Smooth muscle cell (in vitro differentiated cells): ENCODE results near the gene ZNF79. TPM values are rescaled to one million over a fixed set of nuclear protein-coding genes. Genes with fewer than 3 reads are reported as not detected.

Source experiments
- DNase-seq: peaks from one replicate; lab custom pipeline; 2025; ENCODE audit not compliant: unreplicated experiment; lab: John Stamatoyannopoulos, UW
- H2AFZ ChIP-seq: fragments of 200-600 bp; sonication (generic); 2 replicates; pipeline ENCODE4 v1.6.0; 2016; ENCODE audit warnings: antibody characterized with exemption, low read depth, mild to moderate bottlenecking
- H3F3A ChIP-seq: fragments of 200-600 bp; sonication (generic); 2 replicates; pipeline ENCODE4 v1.6.0; 2017; ENCODE audit warnings: antibody characterized with exemption, low read depth
- H3K27ac ChIP-seq: fragments of 200-600 bp; sonication (generic); 2 replicates; pipeline ENCODE4 v1.5.1; 2016; ENCODE audit warnings: low read depth, mild to moderate bottlenecking
- H3K27me3 ChIP-seq: fragments of 200-600 bp; sonication (generic); 2 replicates; pipeline ENCODE4 v1.6.1; 2016; ENCODE audit warnings: low read depth, mild to moderate bottlenecking
- H3K36me3 ChIP-seq: fragments of 200-600 bp; sonication (generic); 2 replicates; pipeline ENCODE4 v1.5.1; 2016; ENCODE audit warnings: low read depth
- H3K4me1 ChIP-seq: fragments of 200-600 bp; sonication (generic); 2 replicates; pipeline ENCODE4 v1.5.1; 2016; ENCODE audit warnings: low read depth
- H3K4me2 ChIP-seq: fragments of 200-600 bp; sonication (generic); 2 replicates; pipeline ENCODE4 v1.6.0; 2016; ENCODE audit warnings: mild to moderate bottlenecking
- H3K4me3 ChIP-seq: fragments of 200-600 bp; sonication (generic); 2 replicates; pipeline ENCODE4 v1.5.1; 2016; ENCODE audit warnings: mild to moderate bottlenecking
- H3K79me2 ChIP-seq: fragments of 200-600 bp; sonication (generic); 2 replicates; pipeline ENCODE4 v1.6.0; 2016; ENCODE audit warnings: low read depth, mild to moderate bottlenecking
- H3K9ac ChIP-seq: fragments of 200-600 bp; sonication (generic); 2 replicates; pipeline ENCODE4 v1.6.0; 2016; ENCODE audit warnings: low read depth
- H3K9me3 ChIP-seq: fragments of 200-600 bp; sonication (generic); replicated peaks from 2 replicates; pipeline ENCODE4 v1.5.1; 2016; ENCODE audit warnings: low read depth
- H4K20me1 ChIP-seq: fragments of 200-600 bp; sonication (generic); 2 replicates; pipeline ENCODE4 v1.6.0; 2016; ENCODE audit warnings: low read depth
- CTCF ChIP-seq: fragments of 200-600 bp; sonication (generic); IDR thresholded peaks from 2 replicates; pipeline ENCODE4 v1.5.1; 2017; ENCODE audit warnings: borderline replicate concordance, mild to moderate bottlenecking, antibody characterized with exemption; ENCODE audit not compliant: insufficient read depth, poor library complexity, severe bottlenecking
- WGBS: methylation state at CpG from one replicate; pipeline ENCODE4 v1.1.7; 2016; ENCODE audit warnings: low lambda C conversion rate; 5-methylcytosine and 5-hydroxymethylcytosine counted together
- polyA plus RNA-seq: library from polyadenylated mRNA; unstranded; fragments of >200 nt; fragmentation: Nextera tagmentation; extraction: Ambion mirVana; gene quantifications from 2 replicates; pipeline ENCODE4 v1.2.1, GENCODE V29; 2016
- total RNA-seq: library from RNA; depleted of rRNA; stranded (reverse); fragments of >200 nt; gene quantifications from 2 replicates; pipeline ENCODE4 v1.2.3, GENCODE V29; 2014

ZNF79 gene
- total and polyA plus RNA-seq, 2 experiments from 2014 or later: 4.3 to 6.6 TPM

DNA sequence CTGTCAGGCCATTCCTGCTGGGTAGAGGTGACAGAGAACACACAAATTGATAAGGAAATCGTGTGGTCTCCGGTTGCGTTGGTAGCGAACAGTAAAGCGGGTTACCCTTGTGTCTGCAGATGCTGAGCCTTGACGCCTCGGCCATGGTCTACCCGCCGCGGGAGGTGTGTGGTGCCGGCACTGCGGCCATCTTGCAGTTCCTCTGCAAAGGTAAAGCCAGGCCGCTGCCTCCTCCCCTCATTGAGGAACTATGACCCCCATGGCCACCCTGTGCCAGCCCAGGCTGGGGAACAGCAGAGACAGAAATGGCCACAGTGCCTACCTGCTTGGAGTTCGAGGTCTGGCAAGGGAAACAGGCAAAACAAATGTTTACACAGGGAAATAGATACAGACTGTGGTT lies 43.4 kb downstream of the ZNF79 start:
- no peak for DNase-seq
- H3K36me3 ChIP-seq: peaks cover under 1% of the 10 kb centered on the region
- H3K79me2 ChIP-seq: no peaks in the 10 kb centered on the region
- WGBS: 96% methylated on average over 14 of the region's 14 CpGs
- no peaks in the 10 kb centered on the region for H3F3A ChIP-seq
- H3K4me1 ChIP-seq: peaks cover 6% of the 10 kb centered on the region
- H3K4me2 ChIP-seq: no peak overlapping the region
- TF ChIP-seq CTCF: no peak
- no peak overlapping the region for H3K27ac ChIP-seq
- no peak overlapping the region for H3K4me3 ChIP-seq
- no peak overlapping the region for H2AFZ ChIP-seq
- no peaks in the 10 kb centered on the region for H3K27me3 ChIP-seq
- H3K9me3 ChIP-seq: no peaks in the 10 kb centered on the region
- no peaks in the 10 kb centered on the region for H4K20me1 ChIP-seq
- no peak overlapping the region for H3K9ac ChIP-seq

DNA sequence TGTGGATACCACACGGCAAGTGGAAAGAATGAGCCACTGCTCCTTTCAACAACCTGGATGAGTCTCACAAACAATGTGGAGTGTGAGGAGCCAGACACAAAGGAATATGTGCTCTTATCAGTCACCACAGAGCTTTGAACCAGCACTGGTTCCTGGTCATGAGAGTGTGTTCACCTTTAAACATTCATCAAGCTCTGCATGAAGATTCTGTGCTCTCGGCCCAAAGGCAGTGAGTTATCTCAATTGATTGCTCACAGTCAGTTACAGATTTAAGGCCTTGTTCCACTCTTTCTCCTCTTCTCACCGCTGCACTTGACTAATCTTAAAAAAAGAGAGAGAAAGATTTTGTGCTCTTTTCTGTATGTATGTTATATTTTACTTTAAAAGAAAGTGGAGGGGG lies 46.5 kb downstream of the ZNF79 start:
- 92% methylated on average over 3 of the region's 3 CpGs for WGBS
- no peak for TF ChIP-seq CTCF
- no peaks in the 10 kb centered on the region for H3F3A ChIP-seq
- no peaks in the 10 kb centered on the region for H4K20me1 ChIP-seq
- no peak for DNase-seq
- no peaks in the 10 kb centered on the region for H3K9me3 ChIP-seq
- no peaks in the 10 kb centered on the region for H3K4me1 ChIP-seq
- H3K9ac ChIP-seq: no peak overlapping the region
- H3K27me3 ChIP-seq: no peaks in the 10 kb centered on the region
- no peaks in the 10 kb centered on the region for H3K79me2 ChIP-seq
- no peak overlapping the region for H3K4me2 ChIP-seq
- H3K4me3 ChIP-seq: no peak overlapping the region
- H2AFZ ChIP-seq: no peak overlapping the region
- peaks cover 9% of the 10 kb centered on the region for H3K36me3 ChIP-seq
- H3K27ac ChIP-seq: no peak overlapping the region

DNA sequence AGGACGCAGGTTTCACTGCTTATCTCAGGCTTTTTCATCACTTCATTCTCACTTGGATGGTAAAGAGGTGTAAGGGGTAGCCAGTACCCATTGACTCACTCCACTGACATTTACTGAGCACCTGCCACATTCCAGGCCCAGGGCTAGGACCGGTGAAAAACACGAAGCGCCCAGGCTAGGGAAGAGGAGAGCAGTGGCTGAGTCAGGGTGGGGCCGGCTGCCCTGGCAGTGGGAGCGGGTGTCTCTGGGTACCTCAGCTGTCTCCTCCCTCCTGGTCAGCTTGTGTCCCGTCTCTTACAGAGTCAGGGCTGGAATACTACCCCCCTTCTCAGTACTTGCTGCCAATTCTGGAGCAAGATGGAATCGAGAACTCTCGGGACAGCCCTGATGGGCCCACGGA lies 49.3 kb downstream of the ZNF79 start:
- 92% methylated on average over 10 of the region's 10 CpGs for WGBS

More for the DNA sequence above, 49.3 kb downstream of the ZNF79 start:
- Histone ChIP-seq H3K27ac (no peak overlapping the region), H3K4me3 (no peak overlapping the region), H2AFZ (no peak overlapping the region), H4K20me1 (no peaks in the 10 kb centered on the region), H3K9me3 (no peaks in the 10 kb centered on the region), H3K9ac (no peak overlapping the region), H3K4me1 (no peaks in the 10 kb centered on the region), H3F3A (no peaks in the 10 kb centered on the region), H3K36me3 (peaks cover 9% of the 10 kb centered on the region), H3K4me2 (no peak overlapping the region), H3K79me2 (no peaks in the 10 kb centered on the region), H3K27me3 (no peaks in the 10 kb centered on the region)
- no peak for DNase-seq
- no peak for TF ChIP-seq CTCF
